Measurements from ENCODE around the gene PRR23B.

DNA sequence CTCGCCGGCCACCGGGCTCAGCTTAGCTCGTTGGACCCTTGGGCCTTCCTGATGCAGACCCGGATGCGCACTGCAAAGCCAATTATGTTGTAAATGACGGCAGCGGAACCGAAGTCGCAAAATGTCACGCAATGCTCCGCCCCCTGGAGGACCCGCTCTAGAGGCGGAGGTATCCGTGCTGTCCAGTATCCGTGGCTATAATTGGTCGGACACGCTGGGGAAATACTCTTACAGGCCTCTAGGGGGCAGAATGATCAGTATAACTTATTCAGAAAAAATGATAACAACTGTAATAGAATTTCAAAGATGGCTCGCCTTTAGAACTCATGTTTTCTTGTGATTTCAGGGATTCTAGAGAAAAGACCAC, at the start of gene PRR23B:
- no peak for TF ChIP-seq POLR2A (IDR thresholded peaks at IDR 0.05; ENCODE audit: low read depth, low read length)
- no peak for TF ChIP-seq POLR2AphosphoS5 (IDR thresholded peaks at IDR 0.05; ENCODE audit: low read depth, low read length)
- no peak for TF ChIP-seq TAF1 (IDR thresholded peaks at IDR 0.05; ENCODE audit: borderline replicate concordance, low read depth, low read length)
